HG03439 (cell line): ENCODE results near the gene F11R.
"Not testable (repeated sequence)": the region's sequence is repeated elsewhere in the genome, so short reads cannot be mapped to it uniquely, and the experiment has no call there.

ENCODE experiments used
- ATAC-seq: cut with Tn5 transposase; IDR thresholded peaks from one replicate; pipeline ENCODE4 v1.9.1; 2021; ENCODE audit warnings: mild to moderate bottlenecking, moderate library complexity; ENCODE audit not compliant: unreplicated experiment

F11R gene

DNA sequence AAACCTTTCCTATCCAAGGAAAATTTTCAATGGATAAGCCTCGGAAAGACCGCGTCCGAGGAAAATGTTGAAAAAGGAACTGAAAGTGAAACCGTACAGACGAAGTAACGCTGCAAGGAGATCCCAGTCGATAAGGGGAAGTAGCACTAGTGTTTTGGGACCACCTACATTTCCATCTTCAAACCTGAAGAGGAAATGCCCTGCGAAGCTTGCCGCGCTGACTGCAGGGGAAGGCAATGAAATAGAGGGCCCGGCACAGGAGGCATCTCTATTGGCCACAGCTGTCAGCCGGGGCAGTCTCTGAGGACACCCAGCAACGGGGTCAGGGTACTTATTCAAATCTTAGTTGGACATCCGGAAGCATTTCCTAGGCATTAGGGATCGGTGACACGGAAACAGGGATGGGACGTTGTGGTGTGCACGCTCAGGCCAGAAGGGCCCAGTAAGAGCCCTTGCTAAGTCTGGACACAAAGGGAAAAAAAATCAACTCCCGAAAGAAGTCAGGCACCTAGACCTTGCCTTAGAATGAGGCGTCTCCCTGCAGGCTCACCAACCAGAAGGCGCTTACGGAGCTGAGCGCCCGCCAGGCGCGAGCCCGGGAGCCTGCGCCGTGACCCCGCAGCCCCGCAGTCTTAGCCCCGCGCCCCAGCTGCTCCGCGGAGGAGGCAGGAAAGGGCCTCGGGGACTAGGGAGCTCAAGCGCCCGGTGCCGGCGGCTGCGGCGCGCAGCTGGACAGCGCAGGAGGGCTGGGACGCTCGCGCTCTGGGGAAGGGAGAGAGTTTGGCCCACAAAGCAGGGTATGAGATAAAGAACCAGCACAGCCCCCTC lies 24.2 kb upstream of the F11R start:
- peak; percentile 39 for ATAC-seq

GRCh38 chr1:161044535-161044907 lies 23.6 kb upstream of the F11R start:
- no peak for ATAC-seq

DNA sequence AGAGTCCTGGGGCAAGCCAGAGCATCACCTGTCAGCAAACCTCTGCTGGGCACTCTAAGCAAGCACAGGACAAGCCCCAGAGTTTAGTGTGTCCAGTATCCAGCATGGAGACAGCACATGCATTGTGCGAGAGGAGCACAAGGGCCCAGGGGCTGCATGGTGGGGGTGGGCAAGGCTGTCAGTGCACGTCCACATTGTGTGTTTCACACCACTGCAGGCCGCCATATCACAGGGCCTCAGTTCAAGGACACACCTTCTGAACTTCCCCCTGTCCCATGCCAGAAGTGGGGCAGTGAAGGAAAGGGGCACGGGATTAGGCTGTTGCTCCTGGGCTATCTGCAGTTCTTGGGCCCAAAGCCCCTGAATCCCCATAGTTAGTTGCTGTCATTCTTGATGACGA lies 18.6 kb upstream of the F11R start:
- no peak for ATAC-seq

GRCh38 chr1:161039154-161039545 lies 18.2 kb upstream of the F11R start:
- ATAC-seq: no peak

GRCh38 chr1:161038523-161039153 lies 17.7 kb upstream of the F11R start, which contains the start of gene TSTD1:
Gene TSTD1, minus strand, starts transcription at chr1:161038964. Its CDS starts 75 bp downstream, at chr1:161038889.
- peak; percentile 69 for ATAC-seq

DNA sequence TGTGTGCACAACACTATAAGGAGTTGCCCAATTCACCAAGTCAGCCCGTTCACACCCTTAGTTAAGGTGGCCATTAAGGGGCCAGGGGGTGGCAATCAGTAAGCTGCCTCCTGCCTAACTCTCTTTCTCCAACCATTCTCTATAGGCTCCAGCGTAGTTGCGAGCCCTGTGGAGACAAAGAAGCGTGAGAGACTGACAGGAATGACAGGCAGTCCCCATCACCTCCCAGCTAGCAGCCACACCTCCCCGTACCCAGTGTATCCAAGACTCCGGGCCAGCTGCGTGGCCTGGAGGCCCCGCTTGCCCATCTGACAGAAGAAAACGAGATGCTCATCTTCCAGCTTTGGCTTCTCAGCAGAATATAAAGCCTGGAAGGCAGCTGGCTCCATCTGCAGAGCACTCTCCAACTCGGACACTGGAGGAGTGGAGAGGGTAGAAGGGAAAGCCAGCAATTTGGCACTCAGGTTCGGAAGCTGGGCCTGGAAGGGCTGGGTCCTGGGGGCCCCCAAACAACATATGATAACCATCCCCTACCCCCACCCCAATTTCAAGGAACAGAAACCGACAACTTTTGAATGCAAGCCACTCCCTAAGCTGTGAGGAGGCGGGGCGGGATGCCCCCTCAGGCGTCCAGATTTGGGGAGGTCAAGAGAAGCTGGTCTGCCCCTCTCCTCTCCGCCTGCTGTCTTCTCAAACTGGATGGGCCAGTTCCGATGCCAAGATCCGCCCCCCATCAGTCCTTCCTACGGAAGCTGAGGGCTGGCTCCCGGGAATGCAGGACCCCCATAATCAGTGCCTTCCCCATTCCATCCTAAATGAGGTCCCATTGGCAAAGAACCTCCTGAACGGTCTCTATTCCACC lies 16.9 kb upstream of the F11R start:
- no peak for ATAC-seq

DNA sequence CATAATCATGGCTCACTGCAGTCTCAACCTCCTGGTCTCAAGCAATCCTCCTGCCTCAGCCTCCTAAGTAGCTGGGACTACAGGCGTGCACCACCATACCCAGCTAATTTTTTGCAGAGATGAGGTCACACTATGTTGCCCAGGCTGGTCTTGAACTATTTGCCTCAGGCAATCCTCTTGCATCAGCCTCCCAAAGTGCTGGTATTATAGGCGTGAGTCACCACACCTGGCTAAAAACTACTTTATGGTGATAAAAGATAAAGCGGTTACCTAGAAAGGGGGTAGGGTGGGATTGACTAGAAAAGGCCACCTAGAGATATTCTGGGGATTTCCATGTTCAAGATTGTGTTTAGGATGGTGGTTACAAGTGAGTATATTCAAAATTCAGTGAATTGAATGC lies 12.8 kb upstream of the F11R start:
- no peak for ATAC-seq

GRCh38 chr1:161032409-161032808 lies 11.5 kb upstream of the F11R start:
- no peak for ATAC-seq

GRCh38 chr1:161031874-161032273 lies 10.9 kb upstream of the F11R start:
- ATAC-seq: no peak

DNA sequence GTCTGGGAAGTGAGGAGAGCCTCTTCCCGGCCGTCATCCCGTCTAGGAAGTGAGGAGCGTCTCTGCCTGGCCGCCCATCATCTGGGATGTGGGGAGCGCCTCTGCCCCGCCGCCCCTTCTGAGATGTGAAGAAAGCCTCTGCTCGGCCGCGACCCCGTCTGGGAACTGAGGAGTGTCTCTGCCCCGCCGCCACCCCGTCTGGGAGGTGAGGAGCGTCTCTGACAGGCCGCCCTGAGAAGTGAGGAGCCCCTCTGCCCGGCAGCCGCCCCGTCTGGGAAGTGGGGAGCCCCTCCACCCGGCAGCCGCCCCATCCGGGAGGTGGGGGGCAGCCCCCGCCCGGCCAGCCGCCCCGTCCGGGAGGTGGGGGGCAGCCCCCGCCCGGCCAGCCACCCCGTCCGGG lies 8.5 kb upstream of the F11R start:
- ATAC-seq: not testable (repeated sequence)

DNA sequence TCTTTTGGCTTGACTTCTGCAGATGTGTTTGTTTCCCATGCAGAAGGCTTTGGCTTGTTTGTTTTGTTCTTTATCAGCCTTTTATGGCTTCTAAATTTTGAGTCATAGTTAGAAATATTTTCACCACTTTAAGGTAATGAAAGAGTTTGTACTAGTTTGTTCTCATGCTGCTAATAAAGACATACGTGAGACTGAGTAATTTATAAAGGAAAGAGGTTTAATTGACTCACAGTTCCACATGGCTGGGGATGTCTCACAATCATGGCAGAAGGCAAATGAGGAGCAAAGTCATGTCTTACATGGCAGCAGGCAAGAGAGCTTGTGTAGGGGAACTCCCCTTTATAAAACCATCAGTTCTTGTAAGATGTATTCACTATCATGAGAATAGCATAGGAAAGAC lies 6.0 kb upstream of the F11R start:
- ATAC-seq: not testable (repeated sequence)

GRCh38 chr1:161022432-161022831 lies 1.5 kb upstream of the F11R start:
- not testable (repeated sequence) for ATAC-seq

- no peak for ATAC-seq
These were observed 1.0 kb upstream of the F11R start for GRCh38 chr1:161021970-161022353.

DNA sequence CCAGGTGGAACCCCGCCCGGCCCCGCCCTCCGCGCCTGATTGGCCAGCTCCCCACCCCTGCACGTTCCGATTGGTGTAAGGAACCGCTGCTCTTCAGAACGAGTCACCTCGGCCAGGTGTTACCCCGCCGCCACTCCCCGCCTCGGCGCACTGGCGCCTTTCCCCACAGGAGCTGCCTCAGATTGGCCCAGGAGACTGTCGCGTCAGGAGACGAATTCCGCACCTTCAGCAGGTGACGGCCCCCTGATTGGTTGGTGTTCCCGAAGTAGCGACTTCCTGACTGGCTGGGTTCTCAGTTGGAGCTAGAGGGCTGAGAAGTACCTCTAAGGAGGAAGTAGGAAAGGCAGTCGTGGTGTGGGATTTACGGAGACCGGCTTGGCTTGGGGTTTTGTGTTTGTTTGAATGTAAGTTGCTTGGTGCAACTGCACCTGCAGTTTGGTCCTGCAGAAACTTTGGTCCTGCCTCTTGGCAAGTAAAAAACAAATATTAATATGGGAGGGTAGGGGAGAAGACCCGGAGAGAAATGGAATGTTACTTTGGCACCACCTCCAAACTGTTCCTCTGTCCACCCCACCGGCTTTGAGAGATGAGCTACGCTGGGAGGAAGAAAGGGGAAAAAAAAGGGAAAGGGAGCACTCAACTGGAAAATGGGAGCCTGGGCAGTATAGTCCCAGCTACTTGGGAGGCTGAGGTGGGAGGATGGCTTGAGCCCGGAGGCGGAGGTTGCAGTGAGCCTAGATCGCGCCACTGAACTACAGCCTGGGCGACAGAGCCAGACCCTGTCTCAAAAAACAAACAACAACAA lies 415 bp upstream of the F11R start:
- ATAC-seq: peak; percentile 77

GRCh38 chr1:161019751-161020495 lies 1.0 kb downstream of the F11R start:
- peak; percentile 13 for ATAC-seq

GRCh38 chr1:161019111-161019660 lies 1.8 kb downstream of the F11R start:
- not testable (repeated sequence) for ATAC-seq

DNA sequence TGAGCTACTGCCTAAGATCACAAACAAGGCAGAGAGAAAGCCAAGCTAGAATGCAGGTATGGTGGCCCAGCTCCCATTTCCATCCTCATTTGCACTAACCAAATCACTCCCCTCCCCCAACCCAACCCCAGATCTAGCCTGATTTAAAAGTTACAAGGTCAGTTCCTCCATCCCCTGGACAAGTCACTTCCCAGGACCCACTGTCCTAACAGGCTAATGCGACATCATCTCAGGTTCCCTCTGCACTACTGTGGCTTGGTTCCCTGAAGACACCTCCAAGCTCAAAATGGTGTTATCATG lies 2.4 kb downstream of the F11R start:
- ATAC-seq: no peak

DNA sequence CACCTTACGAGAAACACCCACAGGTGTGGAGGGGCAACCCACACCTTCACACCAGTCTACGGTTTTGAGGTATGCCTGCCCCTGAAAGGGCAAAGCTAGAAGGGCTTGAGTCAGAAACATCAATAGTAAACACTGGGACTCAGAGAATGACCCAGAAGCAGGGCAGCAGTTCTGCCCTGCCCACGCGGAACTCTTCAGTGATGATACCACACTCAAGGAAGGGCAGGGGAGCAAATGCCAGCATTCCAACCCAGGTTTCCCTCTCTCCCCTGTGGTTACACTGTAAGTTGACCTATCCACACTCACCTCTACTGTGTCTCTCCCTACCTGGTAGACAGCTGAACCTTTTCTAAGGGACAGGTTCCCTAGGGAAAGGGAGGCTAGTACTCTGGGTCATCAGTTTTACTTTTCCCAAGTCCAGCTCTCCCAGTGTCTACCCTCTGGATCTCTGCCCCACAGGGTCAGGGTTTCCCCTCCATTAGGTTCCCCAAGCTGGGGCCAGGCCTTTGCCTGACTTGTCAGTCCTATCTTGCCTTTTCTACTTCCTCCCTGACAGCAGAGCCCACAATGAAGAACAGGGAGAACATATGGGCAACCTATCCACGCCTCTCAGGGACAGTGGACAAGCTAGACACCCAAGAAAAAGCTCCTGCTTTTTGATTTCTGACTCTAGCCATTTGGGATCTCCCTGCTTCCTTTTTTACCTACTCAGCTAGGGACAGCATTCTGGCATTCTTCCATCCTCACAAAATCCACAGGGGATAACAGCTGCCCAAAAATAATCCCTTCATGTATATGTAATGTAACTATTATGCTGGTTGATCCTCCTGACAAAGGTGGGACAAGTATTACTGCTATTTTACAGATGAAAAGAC lies 3.0 kb downstream of the F11R start:
- ATAC-seq: no peak

GRCh38 chr1:161017181-161017580 lies 3.8 kb downstream of the F11R start:
- not testable (repeated sequence) for ATAC-seq
